CD8-positive, alpha-beta memory T cell (primary cell): ENCODE data around the gene NOC4L. TPM values are rescaled to one million over a fixed set of nuclear protein-coding genes. Genes with fewer than 3 reads are reported as not detected.
A peak's percentile ranks its signal among the peaks of the same experiment; 100 is the strongest.

Experiments used
- CTCF ChIA-PET: fragments of 350-600 bp; sonication (Branson Sonifier 250); formaldehyde crosslinking; loops from one replicate; lab custom pipeline; 2021; ENCODE audit warnings: antibody characterized with exemption; lab: Charles Lee
- POLR2A ChIA-PET: fragments of 350-600 bp; sonication (Branson Sonifier 250); formaldehyde crosslinking; loops from one replicate; lab custom pipeline; 2021; ENCODE audit warnings: antibody characterized with exemption; lab: Charles Lee
- DNase-seq, 5 donors: peaks; one replicate each; pipeline versions ENCODE4 v3.0.0 to v3.0.0-alpha.2; 2020 to 2022; ENCODE audit warnings: mixed read lengths in 1 of 5
- H3K27ac ChIP-seq: one replicate; pipeline ENCODE4 v1.7.0; 2013; ENCODE audit warnings: low read depth, mild to moderate bottlenecking, low read length, moderate library complexity
- H3K27me3 ChIP-seq: 2 replicates; pipeline ENCODE4 v1.7.0; 2013; ENCODE audit warnings: low read length, mild to moderate bottlenecking; ENCODE audit not compliant: insufficient read depth, poor library complexity, severe bottlenecking
- H3K36me3 ChIP-seq: 2 replicates; pipeline ENCODE4 v1.7.0; 2013; ENCODE audit warnings: mild to moderate bottlenecking, low read length, moderate library complexity; ENCODE audit not compliant: insufficient read depth
- H3K4me1 ChIP-seq: 2 replicates; pipeline ENCODE4 v1.7.0; 2013; ENCODE audit warnings: mild to moderate bottlenecking, low read length, moderate library complexity; ENCODE audit not compliant: insufficient read depth
- H3K4me3 ChIP-seq: 2 replicates; pipeline ENCODE4 v1.7.0; 2013; ENCODE audit warnings: mild to moderate bottlenecking, low read length
- H3K9me3 ChIP-seq: 2 replicates; pipeline ENCODE4 v1.7.0; 2013; ENCODE audit warnings: mild to moderate bottlenecking, low read length
- H3K27ac Mint-ChIP-seq, 8 donors: one replicate each; pipeline ENCODE4 v1.8.0; 2020 to 2021; ENCODE audit warnings: mixed read lengths in 8 of 8, mild to moderate bottlenecking in 6 of 8, inconsistent platforms in 3 of 8, moderate library complexity in 3 of 8
- H3K27me3 Mint-ChIP-seq, 2 donors: one replicate each; pipeline ENCODE4 v1.8.0; 2020 to 2021; ENCODE audit warnings: mixed read lengths in 2 of 2, mild to moderate bottlenecking in 1 of 2, moderate library complexity in 1 of 2
- H3K36me3 Mint-ChIP-seq, 3 donors: one replicate each; pipeline ENCODE4 v1.8.0; 2020 to 2021; ENCODE audit warnings: mixed read lengths in 3 of 3, inconsistent platforms in 1 of 3, mild to moderate bottlenecking in 1 of 3
- H3K4me1 Mint-ChIP-seq, 3 donors: one replicate each; pipeline ENCODE4 v1.8.0; 2020 to 2021; ENCODE audit warnings: mixed read lengths in 3 of 3, inconsistent platforms in 1 of 3, mild to moderate bottlenecking in 1 of 3
- H3K4me3 Mint-ChIP-seq, 7 donors: one replicate each; pipeline ENCODE4 v1.8.0; 2020 to 2021; ENCODE audit warnings: mixed read lengths in 7 of 7, mild to moderate bottlenecking in 6 of 7, moderate library complexity in 4 of 7, inconsistent platforms in 2 of 7
- H3K9me3 Mint-ChIP-seq, 5 donors: one replicate each; pipeline ENCODE4 v1.8.0; 2020 to 2022; ENCODE audit warnings: mixed read lengths in 5 of 5, mild to moderate bottlenecking in 3 of 5, moderate library complexity in 2 of 5, inconsistent platforms in 1 of 5
- polyA plus RNA-seq: library from polyadenylated mRNA; unstranded; fragments of 300-500 nt; fragmentation: Illumina TruSeq; gene quantifications from one replicate; pipeline ENCODE4 v1.2.3, GENCODE V29; 2021
- total RNA-seq, 2 experiments: library from RNA; stranded (reverse); gene quantifications; one replicate each; pipeline ENCODE4 v1.2.3, GENCODE V29; 2021

NOC4L gene
- total and polyA plus RNA-seq, 3 experiments from 2014 or later, result 25.1 to 56.0 (median 55.7) TPM

- POLR2A ChIA-PET, result no interaction called here
- no peaks in the 10 kb centered on the region for H3K27me3 ChIP-seq
- H3K9me3 ChIP-seq, result peaks cover 6% of the 10 kb centered on the region
- CTCF ChIA-PET, result no interaction called here
- H3K36me3 ChIP-seq, result peaks cover 21% of the 10 kb centered on the region
- H3K4me1 ChIP-seq, result no peaks in the 10 kb centered on the region
- no peak overlapping the region for H3K27ac Mint-ChIP-seq
- no peak overlapping the region for H3K4me3 Mint-ChIP-seq
- H3K27me3 Mint-ChIP-seq, result no peaks in the 10 kb centered on the region
- H3K27ac ChIP-seq, result no peak overlapping the region
- H3K9me3 Mint-ChIP-seq, result peaks cover 5 to 9% (median 8%) of the 10 kb centered on the region in 5 donors
- peaks cover 32 to 57% (median 34%) of the 10 kb centered on the region in 3 donors for H3K36me3 Mint-ChIP-seq
- H3K4me1 Mint-ChIP-seq, result no peaks in the 10 kb centered on the region
- H3K4me3 ChIP-seq, result no peak overlapping the region
- no peak for DNase-seq
These were observed 17.2 kb upstream of the NOC4L start for GRCh38 chr12:132127041-132127440.

- Histone ChIP-seq H3K4me3 (no peak overlapping the region), H3K9me3 (peaks cover 6% of the 10 kb centered on the region), H3K36me3 (peaks cover 21% of the 10 kb centered on the region), H3K27me3 (no peaks in the 10 kb centered on the region), H3K27ac (no peak overlapping the region), H3K4me1 (no peaks in the 10 kb centered on the region)
- no peak overlapping the region for H3K27ac Mint-ChIP-seq
- no peaks in the 10 kb centered on the region for H3K27me3 Mint-ChIP-seq
- ChIA-PET CTCF (no interaction called here), POLR2A (no interaction called here)
- no peak overlapping the region for H3K4me3 Mint-ChIP-seq
- peaks cover 26 to 46% (median 34%) of the 10 kb centered on the region in 3 donors for H3K36me3 Mint-ChIP-seq
- H3K9me3 Mint-ChIP-seq, result peaks cover 5 to 9% (median 8%) of the 10 kb centered on the region in 5 donors
- H3K4me1 Mint-ChIP-seq, result no peaks in the 10 kb centered on the region
- no peak for DNase-seq
These were observed 15.2 kb upstream of the NOC4L start for GRCh38 chr12:132129007-132129406.

GRCh38 chr12:132130690-132131089 is 13.6 kb upstream of the NOC4L start:
- POLR2A ChIA-PET, result no interaction called here
- peaks cover 19% of the 10 kb centered on the region for H3K36me3 ChIP-seq
- H3K27ac ChIP-seq, result no peak overlapping the region
- no peak overlapping the region for H3K4me3 ChIP-seq
- peaks cover 6% of the 10 kb centered on the region for H3K9me3 ChIP-seq
- peaks cover 5 to 9% (median 8%) of the 10 kb centered on the region in 5 donors for H3K9me3 Mint-ChIP-seq
- CTCF ChIA-PET, result no interaction called here
- no peaks in the 10 kb centered on the region for H3K4me1 ChIP-seq
- H3K27ac Mint-ChIP-seq, result no peak overlapping the region
- H3K27me3 Mint-ChIP-seq, result no peaks in the 10 kb centered on the region
- H3K4me3 Mint-ChIP-seq, result no peak overlapping the region
- H3K4me1 Mint-ChIP-seq, result no peaks in the 10 kb centered on the region
- no peaks in the 10 kb centered on the region for H3K27me3 ChIP-seq
- H3K36me3 Mint-ChIP-seq, result peaks cover 20 to 31% (median 29%) of the 10 kb centered on the region in 3 donors
- no peak for DNase-seq

- H3K4me1 ChIP-seq, result no peaks in the 10 kb centered on the region
- peak overlapping the region in 1 of 8 donors; percentile 65 for H3K27ac Mint-ChIP-seq
- POLR2A ChIA-PET, result no interaction called here
- no peak for DNase-seq
- no peaks in the 10 kb centered on the region for H3K4me1 Mint-ChIP-seq
- no peaks in the 10 kb centered on the region for H3K27me3 Mint-ChIP-seq
- H3K27me3 ChIP-seq, result no peaks in the 10 kb centered on the region
- peaks cover 13% of the 10 kb centered on the region for H3K36me3 ChIP-seq
- H3K4me3 ChIP-seq, result no peak overlapping the region
- H3K9me3 ChIP-seq, result peaks cover 6% of the 10 kb centered on the region
- H3K9me3 Mint-ChIP-seq, result peaks cover 5 to 9% (median 8%) of the 10 kb centered on the region in 5 donors
- CTCF ChIA-PET, result interaction anchor here (0.6 kb wide), 1 partner anchor 23 kb away, joined by 3 read pairs; no protein-coding TSS in a partner anchor
- no peak overlapping the region for H3K4me3 Mint-ChIP-seq
- peaks cover 16 to 26% (median 24%) of the 10 kb centered on the region in 3 donors for H3K36me3 Mint-ChIP-seq
- H3K27ac ChIP-seq, result no peak overlapping the region
These were observed 13.0 kb upstream of the NOC4L start for GRCh38 chr12:132131229-132131628.

GRCh38 chr12:132131952-132132351 is 12.3 kb upstream of the NOC4L start:
- ChIA-PET POLR2A (no interaction called here), CTCF (interaction anchor here (0.6 kb wide), 1 partner anchor 24 kb away, joined by 3 read pairs; no protein-coding TSS in a partner anchor)
- Mint-ChIP-seq H3K27me3 (peaks cover 0 to 1% of the 10 kb centered on the region in 2 donors), H3K9me3 (peaks cover 5 to 9% (median 8%) of the 10 kb centered on the region in 5 donors), H3K27ac (peak overlapping the region in 1 of 8 donors; percentile 59), H3K4me1 (no peaks in the 10 kb centered on the region), H3K4me3 (peak overlapping the region in 1 of 7 donors; percentile 8), H3K36me3 (peaks cover 12 to 23% (median 19%) of the 10 kb centered on the region in 3 donors)
- no peak for DNase-seq
- peaks cover 6% of the 10 kb centered on the region for H3K36me3 ChIP-seq
- H3K4me3 ChIP-seq, result no peak overlapping the region
- no peaks in the 10 kb centered on the region for H3K27me3 ChIP-seq
- H3K4me1 ChIP-seq, result no peaks in the 10 kb centered on the region
- peaks cover 6% of the 10 kb centered on the region for H3K9me3 ChIP-seq
- no peak overlapping the region for H3K27ac ChIP-seq

- H3K4me1 ChIP-seq, result no peaks in the 10 kb centered on the region
- H3K36me3 ChIP-seq, result no peaks in the 10 kb centered on the region
- Mint-ChIP-seq H3K4me3 (no peak overlapping the region), H3K4me1 (no peaks in the 10 kb centered on the region), H3K9me3 (peaks cover 5 to 9% (median 6%) of the 10 kb centered on the region in 5 donors), H3K27ac (no peak overlapping the region), H3K27me3 (peaks cover 0 to 1% of the 10 kb centered on the region in 2 donors), H3K36me3 (peaks cover 7 to 18% (median 16%) of the 10 kb centered on the region in 3 donors)
- ChIA-PET POLR2A (no interaction called here), CTCF (no interaction called here)
- no peak overlapping the region for H3K27ac ChIP-seq
- H3K4me3 ChIP-seq, result no peak overlapping the region
- H3K9me3 ChIP-seq, result peaks cover 3% of the 10 kb centered on the region
- DNase-seq, result no peak
- H3K27me3 ChIP-seq, result no peaks in the 10 kb centered on the region
These were observed 11.4 kb upstream of the NOC4L start for GRCh38 chr12:132132609-132133430.

- H3K9me3 ChIP-seq, result no peaks in the 10 kb centered on the region
- peaks cover 4% of the 10 kb centered on the region for H3K36me3 ChIP-seq
- Mint-ChIP-seq H3K4me1 (no peaks in the 10 kb centered on the region), H3K4me3 (no peak overlapping the region), H3K36me3 (peaks cover 2 to 17% (median 4%) of the 10 kb centered on the region in 3 donors), H3K9me3 (peaks cover 0 to 3% (median 0%) of the 10 kb centered on the region in 5 donors), H3K27me3 (peaks cover 0 to 1% of the 10 kb centered on the region in 2 donors), H3K27ac (peak overlapping the region in 1 of 8 donors; percentile 74)
- no peak overlapping the region for H3K27ac ChIP-seq
- CTCF ChIA-PET, result no interaction called here
- H3K27me3 ChIP-seq, result no peaks in the 10 kb centered on the region
- no peak overlapping the region for H3K4me3 ChIP-seq
- no peak for DNase-seq
- H3K4me1 ChIP-seq, result no peaks in the 10 kb centered on the region
- POLR2A ChIA-PET, result no interaction called here
These were observed 10.2 kb upstream of the NOC4L start for GRCh38 chr12:132133952-132134652.
